ENCODE data around the gene RNASEL.
A peak's percentile ranks its signal among the peaks of the same experiment; 100 is the strongest.

- TF ChIP-seq, protein P1, sequence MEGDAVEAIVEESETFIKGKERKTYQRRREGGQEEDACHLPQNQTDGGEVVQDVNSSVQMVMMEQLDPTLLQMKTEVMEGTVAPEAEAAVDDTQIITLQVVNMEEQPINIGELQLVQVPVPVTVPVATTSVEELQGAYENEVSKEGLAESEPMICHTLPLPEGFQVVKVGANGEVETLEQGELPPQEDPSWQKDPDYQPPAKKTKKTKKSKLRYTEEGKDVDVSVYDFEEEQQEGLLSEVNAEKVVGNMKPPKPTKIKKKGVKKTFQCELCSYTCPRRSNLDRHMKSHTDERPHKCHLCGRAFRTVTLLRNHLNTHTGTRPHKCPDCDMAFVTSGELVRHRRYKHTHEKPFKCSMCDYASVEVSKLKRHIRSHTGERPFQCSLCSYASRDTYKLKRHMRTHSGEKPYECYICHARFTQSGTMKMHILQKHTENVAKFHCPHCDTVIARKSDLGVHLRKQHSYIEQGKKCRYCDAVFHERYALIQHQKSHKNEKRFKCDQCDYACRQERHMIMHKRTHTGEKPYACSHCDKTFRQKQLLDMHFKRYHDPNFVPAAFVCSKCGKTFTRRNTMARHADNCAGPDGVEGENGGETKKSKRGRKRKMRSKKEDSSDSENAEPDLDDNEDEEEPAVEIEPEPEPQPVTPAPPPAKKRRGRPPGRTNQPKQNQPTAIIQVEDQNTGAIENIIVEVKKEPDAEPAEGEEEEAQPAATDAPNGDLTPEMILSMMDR (IDR thresholded peaks at IDR 0.05), result peak; percentile 45
- TF ChIP-seq SIN3A (IDR thresholded peaks at IDR 0.05; ENCODE audit: borderline replicate concordance, insufficient read depth, low read depth, low read length) (no peak), POLR2AphosphoS5 (IDR thresholded peaks at IDR 0.05; ENCODE audit: low read depth, low read length) (no peak)
- TF ChIP-seq, protein P2, sequence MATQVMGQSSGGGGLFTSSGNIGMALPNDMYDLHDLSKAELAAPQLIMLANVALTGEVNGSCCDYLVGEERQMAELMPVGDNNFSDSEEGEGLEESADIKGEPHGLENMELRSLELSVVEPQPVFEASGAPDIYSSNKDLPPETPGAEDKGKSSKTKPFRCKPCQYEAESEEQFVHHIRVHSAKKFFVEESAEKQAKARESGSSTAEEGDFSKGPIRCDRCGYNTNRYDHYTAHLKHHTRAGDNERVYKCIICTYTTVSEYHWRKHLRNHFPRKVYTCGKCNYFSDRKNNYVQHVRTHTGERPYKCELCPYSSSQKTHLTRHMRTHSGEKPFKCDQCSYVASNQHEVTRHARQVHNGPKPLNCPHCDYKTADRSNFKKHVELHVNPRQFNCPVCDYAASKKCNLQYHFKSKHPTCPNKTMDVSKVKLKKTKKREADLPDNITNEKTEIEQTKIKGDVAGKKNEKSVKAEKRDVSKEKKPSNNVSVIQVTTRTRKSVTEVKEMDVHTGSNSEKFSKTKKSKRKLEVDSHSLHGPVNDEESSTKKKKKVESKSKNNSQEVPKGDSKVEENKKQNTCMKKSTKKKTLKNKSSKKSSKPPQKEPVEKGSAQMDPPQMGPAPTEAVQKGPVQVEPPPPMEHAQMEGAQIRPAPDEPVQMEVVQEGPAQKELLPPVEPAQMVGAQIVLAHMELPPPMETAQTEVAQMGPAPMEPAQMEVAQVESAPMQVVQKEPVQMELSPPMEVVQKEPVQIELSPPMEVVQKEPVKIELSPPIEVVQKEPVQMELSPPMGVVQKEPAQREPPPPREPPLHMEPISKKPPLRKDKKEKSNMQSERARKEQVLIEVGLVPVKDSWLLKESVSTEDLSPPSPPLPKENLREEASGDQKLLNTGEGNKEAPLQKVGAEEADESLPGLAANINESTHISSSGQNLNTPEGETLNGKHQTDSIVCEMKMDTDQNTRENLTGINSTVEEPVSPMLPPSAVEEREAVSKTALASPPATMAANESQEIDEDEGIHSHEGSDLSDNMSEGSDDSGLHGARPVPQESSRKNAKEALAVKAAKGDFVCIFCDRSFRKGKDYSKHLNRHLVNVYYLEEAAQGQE (IDR thresholded peaks at IDR 0.05; ENCODE audit: insufficient read depth in 1 of 2, low read depth in 2 of 2, low read length in 1 of 2), result no peak
Observed at GRCh38 chr1:182599339-182599738, 10.3 kb upstream of the RNASEL start.

All from Panc1 (cell line).